Measurements from ENCODE around the gene CALCOCO2.

Gene CALCOCO2

GRCh38 chr17:48854774-48855476 lies 24.1 kb downstream of the CALCOCO2 start:
- DNase-seq (ENCODE audit: low spot score) (no peak), ATAC-seq (ENCODE audit: low read depth) (no peak)
- no peaks in the 10 kb centered on the region for H3K9me3 ChIP-seq (ENCODE audit: severe bottlenecking)
- no peak overlapping the region for H3K4me3 ChIP-seq (ENCODE audit: severe bottlenecking)
- no peaks in the 10 kb centered on the region for H3K27me3 ChIP-seq (ENCODE audit: insufficient read depth, poor library complexity, severe bottlenecking)
- H3K27ac ChIP-seq (ENCODE audit: poor library complexity, severe bottlenecking): no peak overlapping the region
- H3K4me1 ChIP-seq (ENCODE audit: insufficient read depth, poor library complexity, severe bottlenecking): no peaks in the 10 kb centered on the region
- peaks cover 77% of the 10 kb centered on the region for H3K36me3 ChIP-seq (ENCODE audit: low read depth)
- no peak for TF ChIP-seq CTCF (IDR thresholded peaks at IDR 0.05; ENCODE audit: poor library complexity, severe bottlenecking)

- Histone ChIP-seq H3K4me3 (ENCODE audit: severe bottlenecking) (no peak overlapping the region), H3K9me3 (ENCODE audit: severe bottlenecking) (no peaks in the 10 kb centered on the region), H3K36me3 (ENCODE audit: low read depth) (peaks cover 77% of the 10 kb centered on the region), H3K4me1 (ENCODE audit: insufficient read depth, poor library complexity, severe bottlenecking) (no peaks in the 10 kb centered on the region), H3K27me3 (ENCODE audit: insufficient read depth, poor library complexity, severe bottlenecking) (no peaks in the 10 kb centered on the region), H3K27ac (ENCODE audit: poor library complexity, severe bottlenecking) (no peak overlapping the region)
- ATAC-seq (ENCODE audit: low read depth) (no peak), DNase-seq (ENCODE audit: low spot score) (no peak)
- TF ChIP-seq CTCF (IDR thresholded peaks at IDR 0.05; ENCODE audit: poor library complexity, severe bottlenecking): no peak
These were observed 25.4 kb downstream of the CALCOCO2 start for GRCh38 chr17:48856122-48856821.

- Histone ChIP-seq H3K36me3 (ENCODE audit: low read depth) (peaks cover 63% of the 10 kb centered on the region), H3K4me3 (ENCODE audit: severe bottlenecking) (no peak overlapping the region), H3K27me3 (ENCODE audit: insufficient read depth, poor library complexity, severe bottlenecking) (no peaks in the 10 kb centered on the region), H3K9me3 (ENCODE audit: severe bottlenecking) (no peaks in the 10 kb centered on the region), H3K4me1 (ENCODE audit: insufficient read depth, poor library complexity, severe bottlenecking) (no peaks in the 10 kb centered on the region), H3K27ac (ENCODE audit: poor library complexity, severe bottlenecking) (no peak overlapping the region)
- ATAC-seq (ENCODE audit: low read depth) (no peak), DNase-seq (ENCODE audit: low spot score) (no peak)
- TF ChIP-seq CTCF (IDR thresholded peaks at IDR 0.05; ENCODE audit: poor library complexity, severe bottlenecking): no peak
These were observed 29.2 kb downstream of the CALCOCO2 start for GRCh38 chr17:48860034-48860433.

- ATAC-seq (ENCODE audit: low read depth): no peak
These were observed 29.6 kb downstream of the CALCOCO2 start for GRCh38 chr17:48860456-48860855.

More at GRCh38 chr17:48860456-48860855, 29.6 kb downstream of the CALCOCO2 start:
- DNase-seq (ENCODE audit: low spot score): no peak
- Histone ChIP-seq H3K36me3 (ENCODE audit: low read depth) (peaks cover 63% of the 10 kb centered on the region), H3K4me1 (ENCODE audit: insufficient read depth, poor library complexity, severe bottlenecking) (no peaks in the 10 kb centered on the region), H3K27me3 (ENCODE audit: insufficient read depth, poor library complexity, severe bottlenecking) (no peaks in the 10 kb centered on the region), H3K4me3 (ENCODE audit: severe bottlenecking) (no peak overlapping the region), H3K27ac (ENCODE audit: poor library complexity, severe bottlenecking) (no peak overlapping the region), H3K9me3 (ENCODE audit: severe bottlenecking) (no peaks in the 10 kb centered on the region)
- no peak for TF ChIP-seq CTCF (IDR thresholded peaks at IDR 0.05; ENCODE audit: poor library complexity, severe bottlenecking)
